ENCODE data around the gene TRIP11. TPM values are rescaled to one million over a fixed set of nuclear protein-coding genes. Genes with fewer than 3 reads are reported as not detected.
A peak's percentile ranks its signal among the peaks of the same experiment; 100 is the strongest.

Gene TRIP11
- total RNA-seq, 1 donor from 2014 or later, result 42.0 TPM

DNA sequence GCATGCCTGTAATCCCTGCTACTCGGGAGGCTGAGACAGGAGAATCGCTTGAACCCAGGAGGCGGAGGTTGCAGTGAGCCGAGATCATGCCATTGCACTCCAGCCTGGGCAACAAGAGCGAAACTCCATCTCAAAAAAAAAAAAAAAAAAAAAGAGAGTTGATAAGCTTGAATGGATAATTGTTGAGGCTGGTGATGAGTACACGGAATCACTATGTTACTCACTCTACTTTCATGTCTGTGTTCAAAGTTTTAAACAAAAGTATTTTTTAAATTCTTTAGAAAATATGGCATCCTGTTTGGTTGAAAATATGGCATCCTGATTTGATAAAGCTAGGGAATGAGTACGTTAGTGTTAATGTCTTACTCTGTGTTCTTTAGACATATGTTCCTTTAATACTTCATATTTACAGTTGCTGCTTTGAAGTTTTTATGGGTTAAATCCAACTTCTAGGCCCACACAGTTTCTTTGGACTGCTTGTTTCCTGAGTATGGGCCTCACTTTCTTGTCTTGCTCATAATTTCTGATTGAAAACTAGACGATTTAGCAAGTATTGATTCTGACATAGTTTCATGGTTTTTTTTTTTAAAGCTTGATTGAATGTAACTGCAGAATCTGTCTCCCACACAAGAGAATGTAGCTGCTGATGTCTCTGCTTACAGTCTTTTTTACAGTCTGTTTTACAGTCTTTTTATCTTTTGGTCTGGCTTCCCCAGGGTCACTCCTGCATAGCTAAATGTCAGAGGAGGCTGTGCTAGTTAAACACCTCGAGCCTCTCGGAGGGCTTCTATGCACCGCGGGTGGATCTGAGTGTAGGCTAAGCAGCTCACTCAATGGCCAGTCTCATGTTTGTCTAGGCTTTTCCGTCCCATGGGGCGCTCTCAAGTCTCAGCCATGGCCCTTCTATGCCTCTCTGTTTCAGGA lies 78.3 kb downstream of the TRIP11 start:
- Mint-ChIP-seq H3K36me3 (ENCODE audit: low read depth) (peaks cover 1% of the 10 kb centered on the region), H3K4me3 (peak overlapping the region; percentile 15), H3K27me3 (peaks cover 5% of the 10 kb centered on the region), H3K9me3 (no peaks in the 10 kb centered on the region), H3K27ac (peak overlapping the region; percentile 65), H3K4me1 (peaks cover 6% of the 10 kb centered on the region)
- intact Hi-C loops (cut with micrococcal nuclease), result loop anchor here (1.0 to 5.0 kb wide), 2 partner anchors 19 to 89 kb away; no protein-coding TSS in a partner anchor
- DNase-seq, result no peak

DNA sequence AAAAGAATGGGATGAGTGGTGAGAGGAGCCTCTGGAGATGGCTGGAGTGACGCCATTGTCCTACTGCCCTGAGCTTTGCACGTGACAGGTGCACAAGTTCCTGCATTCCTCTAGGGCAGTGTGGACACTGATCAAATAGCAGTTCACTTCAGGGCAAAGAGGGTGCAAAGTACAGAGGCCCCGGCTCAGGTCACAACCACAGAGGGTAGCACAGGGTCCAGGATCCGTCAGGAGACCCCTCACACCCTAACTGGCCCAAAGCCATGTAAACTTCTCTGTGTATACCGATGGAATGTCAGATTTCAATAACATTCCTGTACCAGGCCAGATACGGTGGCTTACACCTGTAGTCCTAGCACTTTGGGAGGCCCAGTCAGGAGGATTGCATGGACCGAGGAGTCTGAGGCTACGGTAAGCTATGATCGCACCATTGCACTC lies 82.0 kb downstream of the TRIP11 start:
- Mint-ChIP-seq H3K27ac (no peak overlapping the region), H3K4me3 (no peak overlapping the region), H3K9me3 (no peaks in the 10 kb centered on the region), H3K36me3 (ENCODE audit: low read depth) (no peaks in the 10 kb centered on the region), H3K4me1 (peaks cover 6% of the 10 kb centered on the region), H3K27me3 (peaks cover 7% of the 10 kb centered on the region)
- no peak for DNase-seq
- intact Hi-C loops (cut with micrococcal nuclease), result no loop called here

DNA sequence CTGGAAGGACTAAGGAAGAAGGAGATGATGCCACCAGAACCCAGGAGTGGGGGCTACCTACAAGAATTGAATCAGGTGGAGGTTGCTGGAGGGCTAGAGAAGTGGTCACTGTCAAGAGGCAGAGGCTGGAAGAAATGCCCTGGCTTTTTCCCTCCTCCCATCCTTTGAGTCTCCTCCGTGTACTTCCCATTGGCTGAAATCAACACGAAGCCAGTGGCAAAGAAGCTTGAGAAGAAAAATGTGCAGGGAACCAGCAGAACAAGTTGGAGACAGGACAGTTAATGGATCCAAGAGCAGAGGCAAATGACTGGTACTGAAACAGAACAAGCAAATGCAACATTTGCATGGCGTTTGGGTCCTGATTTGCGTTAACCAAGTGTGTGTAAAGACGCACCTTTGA lies 83.2 kb downstream of the TRIP11 start:
- no peak overlapping the region for H3K27ac Mint-ChIP-seq
- no peaks in the 10 kb centered on the region for H3K9me3 Mint-ChIP-seq
- no peaks in the 10 kb centered on the region for H3K36me3 Mint-ChIP-seq (ENCODE audit: low read depth)
- H3K27me3 Mint-ChIP-seq, result peaks cover 8% of the 10 kb centered on the region
- intact Hi-C loops (cut with micrococcal nuclease), result no loop called here
- H3K4me3 Mint-ChIP-seq, result no peak overlapping the region
- no peaks in the 10 kb centered on the region for H3K4me1 Mint-ChIP-seq
- DNase-seq, result no peak

DNA sequence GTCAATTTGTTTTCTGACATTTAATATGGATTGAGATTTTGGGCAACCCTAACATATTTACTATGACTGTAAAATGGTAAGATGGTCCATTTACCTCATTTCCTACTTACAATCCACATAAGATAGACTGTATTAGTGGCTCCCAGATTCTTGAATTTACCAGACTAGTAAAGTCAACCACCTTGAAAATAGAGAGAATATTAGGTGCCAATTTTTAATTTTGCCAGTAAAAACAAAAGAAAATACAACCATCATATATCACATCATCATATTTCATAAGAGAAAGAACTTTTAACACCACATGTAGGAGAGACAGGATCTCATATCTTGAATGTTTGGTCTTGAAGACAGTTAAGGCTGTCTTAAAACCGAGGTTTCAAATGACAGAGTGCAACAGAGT lies 84.7 kb downstream of the TRIP11 start:
- no peak overlapping the region for H3K4me3 Mint-ChIP-seq
- no peaks in the 10 kb centered on the region for H3K36me3 Mint-ChIP-seq (ENCODE audit: low read depth)
- DNase-seq, result no peak
- no peaks in the 10 kb centered on the region for H3K4me1 Mint-ChIP-seq
- H3K27me3 Mint-ChIP-seq, result peaks cover 13% of the 10 kb centered on the region
- intact Hi-C loops (cut with micrococcal nuclease), result no loop called here
- no peaks in the 10 kb centered on the region for H3K9me3 Mint-ChIP-seq
- H3K27ac Mint-ChIP-seq, result no peak overlapping the region

DNA sequence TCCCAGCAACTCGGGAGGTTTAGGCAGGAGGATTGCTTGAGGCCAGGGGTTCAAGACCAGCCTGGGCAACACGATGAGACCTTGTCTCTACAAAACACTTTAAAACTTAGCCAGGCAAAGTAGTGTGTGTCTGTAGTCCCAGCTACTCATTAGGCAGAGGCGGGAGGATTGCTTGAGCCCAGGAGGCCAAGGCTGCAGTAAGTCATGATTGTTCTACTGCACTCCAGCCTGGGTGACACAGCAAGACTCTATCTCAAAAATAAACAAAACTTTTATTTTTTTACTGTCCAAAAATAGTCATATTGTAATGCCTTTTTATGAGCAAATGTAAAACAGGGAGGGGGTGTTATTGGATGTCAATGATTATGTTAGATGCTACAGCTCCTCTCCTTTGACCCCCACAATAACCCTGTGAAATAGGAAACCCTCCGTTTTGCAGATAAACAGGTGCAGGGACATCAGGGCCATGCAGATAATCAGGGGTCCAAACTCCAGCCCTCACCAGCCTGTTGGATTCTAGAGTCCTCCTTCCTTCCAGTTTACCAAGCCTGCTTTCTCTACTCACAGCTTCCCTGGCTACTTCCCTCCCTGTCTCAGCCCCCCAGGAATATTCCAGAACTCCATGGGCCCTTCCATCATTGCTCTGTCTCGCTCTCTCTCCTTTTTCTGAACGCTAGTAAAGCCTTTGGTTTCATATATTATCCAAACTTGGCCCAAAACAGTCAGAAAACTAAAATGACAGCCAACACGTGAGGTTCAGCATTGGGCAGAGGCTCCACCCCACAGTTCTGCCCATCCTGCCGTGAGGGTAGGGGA lies 86.5 kb downstream of the TRIP11 start:
- no peak overlapping the region for H3K27ac Mint-ChIP-seq
- H3K9me3 Mint-ChIP-seq, result no peaks in the 10 kb centered on the region
- DNase-seq, result no peak
- no peaks in the 10 kb centered on the region for H3K4me1 Mint-ChIP-seq
- no peak overlapping the region for H3K4me3 Mint-ChIP-seq
- no peaks in the 10 kb centered on the region for H3K36me3 Mint-ChIP-seq (ENCODE audit: low read depth)
- peaks cover 27% of the 10 kb centered on the region for H3K27me3 Mint-ChIP-seq
- intact Hi-C loops (cut with micrococcal nuclease), result no loop called here

DNA sequence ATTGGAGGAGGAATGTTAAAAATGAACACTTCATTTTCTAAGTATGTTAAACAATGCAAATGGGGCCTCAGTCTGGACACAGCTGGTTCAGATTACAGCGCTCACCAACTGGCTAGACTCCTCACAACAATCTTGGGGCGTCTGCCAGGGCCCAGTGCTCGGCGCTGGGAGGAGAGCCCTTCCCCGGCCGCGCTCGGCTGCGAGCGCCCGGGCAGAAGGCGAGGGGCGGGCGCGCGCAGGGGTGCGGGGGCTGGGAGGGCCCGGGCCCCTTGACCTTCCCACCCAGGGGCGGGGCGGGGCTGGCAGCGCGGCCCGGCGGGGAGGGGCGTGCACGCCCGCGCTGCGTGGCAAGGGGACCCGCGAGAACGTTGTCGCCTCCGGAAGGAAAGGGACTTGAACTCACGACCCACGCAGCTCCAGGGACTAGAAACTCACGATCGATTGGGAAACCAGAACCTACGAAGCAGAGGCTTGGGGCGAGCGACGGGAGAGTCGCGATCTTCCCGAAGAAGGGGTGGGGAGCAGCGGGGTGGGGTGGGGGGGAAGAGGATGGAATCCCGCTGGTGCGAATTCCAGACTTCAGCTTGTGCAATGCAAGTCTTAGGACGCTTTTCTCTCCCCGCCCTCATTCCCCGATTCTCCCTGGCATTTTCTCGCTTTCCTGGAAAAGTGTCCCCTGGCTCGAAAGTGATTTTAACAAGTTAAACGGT lies 92.2 kb downstream of the TRIP11 start, which contains the start of gene FBLN5:
FBLN5 (minus strand) TSS at position 220 of the 710 bp plus-strand sequence. CDS start 465 bp downstream, outside the sequence.
- peak; percentile 68 for DNase-seq
- H3K27me3 Mint-ChIP-seq, result peaks cover 47% of the 10 kb centered on the region
- H3K36me3 Mint-ChIP-seq (ENCODE audit: low read depth), result peaks cover 2% of the 10 kb centered on the region
- H3K4me1 Mint-ChIP-seq, result peaks cover 10% of the 10 kb centered on the region
- intact Hi-C loops (cut with micrococcal nuclease), result loop anchor here (2.0 kb wide), 1 partner anchor 45 kb away; no protein-coding TSS in a partner anchor
- peak within 1 kb of the TSS; percentile 84 for H3K4me3 Mint-ChIP-seq
- H3K27ac Mint-ChIP-seq, result no peak within 1 kb of the TSS
- H3K9me3 Mint-ChIP-seq, result no peaks in the 10 kb centered on the region

DNA sequence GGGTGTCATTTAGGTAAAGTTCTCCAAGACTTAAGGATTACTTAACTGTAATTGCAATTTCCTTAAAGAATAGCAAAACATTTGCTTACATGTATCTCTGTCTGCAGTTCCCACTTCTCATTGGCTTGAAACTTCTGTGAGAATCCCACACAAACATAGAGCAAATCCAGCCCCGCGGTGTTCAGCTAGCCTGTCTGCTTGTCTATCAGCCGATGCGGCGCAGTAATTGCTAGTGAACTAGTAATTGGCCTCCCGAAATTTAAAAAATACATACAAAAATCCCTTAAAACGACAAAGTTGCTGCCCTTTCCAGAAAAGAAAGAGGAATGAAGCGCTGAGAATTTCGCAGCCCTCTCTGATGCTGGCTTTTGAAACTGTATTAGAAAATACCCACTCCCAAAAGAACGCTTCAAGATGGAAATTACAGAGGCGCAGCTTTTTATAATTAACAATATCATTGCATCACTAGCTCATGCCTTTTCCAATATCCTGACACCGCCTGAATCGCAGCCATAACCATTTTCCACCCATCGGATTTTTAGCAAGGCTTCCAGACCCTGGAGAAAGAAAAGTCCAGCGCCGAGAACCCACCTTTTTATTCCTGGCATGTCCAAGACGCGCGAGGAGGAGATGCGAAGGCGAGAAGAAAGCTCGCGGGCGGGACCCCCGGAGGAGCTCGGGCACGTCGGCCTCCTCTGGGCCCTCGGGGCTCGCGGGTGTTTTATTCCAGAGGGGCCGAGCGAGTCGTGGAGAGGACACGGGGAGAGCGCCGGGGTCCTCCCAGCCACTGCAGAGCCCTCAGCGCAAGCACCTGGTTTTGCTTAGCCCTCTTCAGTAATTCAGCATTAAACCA lies 93.0 kb downstream of the TRIP11 start:
- peak overlapping the region; percentile 84 for H3K4me3 Mint-ChIP-seq
- intact Hi-C loops (cut with micrococcal nuclease), result loop anchor here (2.0 kb wide), 1 partner anchor 46 kb away; no protein-coding TSS in a partner anchor
- H3K27ac Mint-ChIP-seq, result no peak overlapping the region
- peaks cover 2% of the 10 kb centered on the region for H3K36me3 Mint-ChIP-seq (ENCODE audit: low read depth)
- no peaks in the 10 kb centered on the region for H3K9me3 Mint-ChIP-seq
- peaks cover 47% of the 10 kb centered on the region for H3K27me3 Mint-ChIP-seq
- peaks cover 13% of the 10 kb centered on the region for H3K4me1 Mint-ChIP-seq
- DNase-seq, result no peak

DNA sequence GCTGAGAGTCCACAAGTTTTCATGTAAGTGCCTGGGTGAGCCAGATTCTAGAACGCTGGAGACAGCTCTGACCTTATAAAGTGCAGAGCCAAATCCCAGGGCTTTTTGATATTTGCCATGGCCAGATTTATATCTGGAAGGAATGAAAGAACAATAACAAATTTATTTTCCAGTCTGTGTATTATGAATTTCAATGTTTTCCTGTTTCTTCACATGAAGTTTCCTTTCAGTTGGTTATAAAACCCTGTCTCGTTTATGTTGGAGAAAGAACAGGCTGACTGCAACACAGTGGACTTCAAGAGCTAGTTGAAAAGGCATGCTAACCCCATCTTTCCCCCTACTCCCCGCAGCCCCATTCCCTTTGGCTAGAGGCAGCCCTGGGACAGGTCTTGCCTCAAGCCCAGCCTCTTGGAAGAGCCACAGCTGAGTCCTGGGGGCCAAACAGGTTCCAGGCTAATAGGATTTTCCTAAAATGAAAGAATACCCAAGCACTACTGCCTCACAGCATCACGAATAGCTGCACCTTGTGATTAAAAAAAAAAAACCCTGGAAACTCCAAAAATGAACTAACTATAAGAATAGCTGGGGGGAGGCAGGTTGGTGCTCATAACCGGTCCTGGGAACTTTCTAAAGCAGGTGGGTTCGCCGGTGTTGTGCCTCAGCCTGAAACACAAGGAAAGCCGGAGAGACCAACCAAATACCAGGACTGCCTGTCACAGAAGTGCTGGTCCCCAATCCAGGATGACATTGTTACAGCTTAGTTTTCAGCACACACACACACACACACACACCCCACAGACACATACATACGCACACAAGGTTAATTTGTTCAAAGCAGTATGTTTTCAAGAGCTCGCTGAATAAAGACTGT lies 93.9 kb downstream of the TRIP11 start:
- DNase-seq, result no peak
- Mint-ChIP-seq H3K9me3 (no peaks in the 10 kb centered on the region), H3K36me3 (ENCODE audit: low read depth) (peaks cover 2% of the 10 kb centered on the region), H3K4me1 (peaks cover 16% of the 10 kb centered on the region), H3K4me3 (no peak overlapping the region), H3K27me3 (peaks cover 47% of the 10 kb centered on the region), H3K27ac (no peak overlapping the region)
- intact Hi-C loops (cut with micrococcal nuclease), result loop anchor here (2.0 kb wide), 1 partner anchor 47 kb away; no protein-coding TSS in a partner anchor

DNA sequence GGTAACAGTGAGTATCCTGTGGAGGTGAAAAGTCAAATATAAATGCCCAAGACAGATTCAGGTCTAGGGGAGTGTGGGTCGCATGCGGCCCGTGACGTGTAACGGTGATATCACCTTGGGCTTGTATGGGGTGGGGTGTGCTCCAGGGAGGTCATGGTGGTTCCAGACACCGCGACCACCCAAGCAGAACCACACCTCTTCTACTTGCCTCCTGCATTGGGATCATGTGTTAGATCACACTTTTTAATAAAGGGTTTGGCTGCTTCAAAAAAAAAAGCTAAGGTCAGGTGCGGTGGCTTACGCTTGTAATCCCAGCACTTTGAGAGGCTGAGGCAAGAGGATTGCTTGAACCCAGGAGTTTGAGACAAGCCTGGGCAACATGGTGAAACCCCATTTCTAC lies 96.9 kb downstream of the TRIP11 start:
- Mint-ChIP-seq H3K4me1 (peaks cover 14% of the 10 kb centered on the region), H3K4me3 (no peak overlapping the region), H3K27ac (no peak overlapping the region), H3K9me3 (no peaks in the 10 kb centered on the region), H3K27me3 (peaks cover 24% of the 10 kb centered on the region), H3K36me3 (ENCODE audit: low read depth) (peaks cover 2% of the 10 kb centered on the region)
- intact Hi-C loops (cut with micrococcal nuclease), result no loop called here
- no peak for DNase-seq

DNA sequence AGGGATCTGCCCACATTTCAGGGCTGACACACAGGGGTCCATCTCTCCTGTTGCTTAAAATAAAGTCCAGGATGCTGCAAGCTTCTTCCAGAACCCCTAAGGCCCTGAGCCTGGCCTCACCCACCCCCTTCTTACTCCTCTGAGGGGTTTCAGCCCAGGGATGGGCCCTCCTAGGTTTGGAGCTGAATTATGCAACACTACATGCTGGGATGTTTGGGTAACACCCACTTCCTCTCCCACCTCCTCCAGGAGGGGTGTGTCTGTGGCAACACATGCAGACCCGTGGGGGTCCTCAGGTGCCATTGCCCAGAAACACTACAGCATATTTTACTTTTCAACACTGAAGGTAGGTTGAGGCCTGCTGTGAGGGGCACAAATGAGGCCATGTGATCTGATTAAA lies 97.7 kb downstream of the TRIP11 start:
- Mint-ChIP-seq H3K4me1 (peaks cover 13% of the 10 kb centered on the region), H3K27ac (no peak overlapping the region), H3K27me3 (peaks cover 21% of the 10 kb centered on the region), H3K36me3 (ENCODE audit: low read depth) (peaks cover 2% of the 10 kb centered on the region), H3K9me3 (no peaks in the 10 kb centered on the region), H3K4me3 (no peak overlapping the region)
- DNase-seq, result no peak
- intact Hi-C loops (cut with micrococcal nuclease), result no loop called here

DNA sequence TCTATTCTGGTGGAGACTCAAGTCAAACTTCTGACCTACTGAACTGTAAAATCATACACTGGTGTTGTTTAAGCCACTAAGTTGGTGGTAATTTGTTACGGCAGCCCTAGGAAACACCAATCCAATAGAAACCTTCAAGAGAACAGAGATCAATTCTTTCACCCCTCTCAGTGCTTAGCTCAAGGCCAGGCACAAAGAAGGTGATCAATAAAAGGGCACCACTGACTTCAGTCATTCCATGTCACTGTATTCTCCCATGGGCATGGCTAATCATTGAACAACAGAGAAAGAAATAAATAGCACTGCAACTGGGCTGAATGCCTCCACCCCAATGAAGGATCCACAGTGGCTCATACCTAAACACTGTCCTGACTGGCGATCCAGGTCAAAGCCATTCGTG lies 99.7 kb downstream of the TRIP11 start:
- no peak for DNase-seq
- Mint-ChIP-seq H3K27ac (no peak overlapping the region), H3K36me3 (ENCODE audit: low read depth) (peaks cover 2% of the 10 kb centered on the region), H3K4me1 (peaks cover 10% of the 10 kb centered on the region), H3K27me3 (peaks cover 8% of the 10 kb centered on the region), H3K4me3 (no peak overlapping the region), H3K9me3 (no peaks in the 10 kb centered on the region)
- intact Hi-C loops (cut with micrococcal nuclease), result no loop called here

DNA sequence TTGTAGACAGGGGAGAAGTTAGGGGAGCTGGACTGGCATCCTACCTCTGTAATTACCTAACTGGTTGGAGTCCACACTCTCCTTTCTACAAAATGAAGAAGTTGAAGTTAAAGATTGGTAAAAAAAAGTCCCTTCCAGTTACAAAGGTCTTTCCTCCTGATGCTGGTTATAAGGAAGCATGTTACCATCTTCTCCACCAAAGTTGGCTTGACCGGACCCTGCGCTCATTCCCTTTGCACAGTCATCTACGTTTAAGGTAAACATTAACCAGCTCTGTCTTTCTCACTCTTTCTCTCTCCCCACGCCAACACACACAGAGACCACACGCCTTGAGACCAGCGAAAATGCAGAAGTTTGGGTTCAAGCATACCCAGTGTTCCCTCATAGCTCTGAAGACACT lies 104.3 kb downstream of the TRIP11 start:
- H3K27ac Mint-ChIP-seq, result no peak overlapping the region
- intact Hi-C loops (cut with micrococcal nuclease), result no loop called here
- no peaks in the 10 kb centered on the region for H3K36me3 Mint-ChIP-seq (ENCODE audit: low read depth)
- H3K4me1 Mint-ChIP-seq, result no peaks in the 10 kb centered on the region
- no peak for DNase-seq
- H3K9me3 Mint-ChIP-seq, result no peaks in the 10 kb centered on the region
- H3K4me3 Mint-ChIP-seq, result no peak overlapping the region
- H3K27me3 Mint-ChIP-seq, result peaks cover 4% of the 10 kb centered on the region

Measured in activated CD4-positive, alpha-beta T cell treated with anti-CD3 and anti-CD28 coated beads, Interleukin-2, amount 10 ng/mL, durations not matched to agents 24 days and 14 days (primary cell).